ENCODE results near the gene ZDHHC18. TPM values are rescaled to one million over a fixed set of nuclear protein-coding genes. Genes with fewer than 3 reads are reported as not detected.

The ZDHHC18 gene
- total RNA-seq, 2 experiments from 2014 or later = 18.2 to 19.5 TPM

DNA sequence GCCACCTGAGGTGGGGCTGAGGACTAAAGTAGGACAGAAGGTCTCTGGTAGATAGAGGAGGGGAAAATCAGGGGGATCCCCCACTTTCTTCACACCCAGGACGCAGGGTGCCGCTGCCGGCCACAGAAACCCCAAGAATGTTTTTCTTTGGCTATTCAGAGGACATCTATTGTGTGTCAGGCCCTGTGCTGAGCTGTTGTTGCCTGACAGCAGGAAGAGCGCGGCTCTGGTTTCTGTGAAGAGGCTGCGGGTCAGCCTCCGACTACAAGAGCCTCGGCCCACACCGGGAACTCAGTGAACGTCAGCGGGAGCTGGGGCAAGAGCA is 39.1 kb upstream of the ZDHHC18 start:
- H3K27ac ChIP-seq (ENCODE audit: low read depth, low read length, poor library complexity, severe bottlenecking) = peak overlapping the region; percentile 91
- H3K4me1 ChIP-seq (ENCODE audit: insufficient read depth, low read length, poor library complexity, severe bottlenecking) = peaks cover 59% of the 10 kb centered on the region
- TF ChIP-seq, protein P1, sequence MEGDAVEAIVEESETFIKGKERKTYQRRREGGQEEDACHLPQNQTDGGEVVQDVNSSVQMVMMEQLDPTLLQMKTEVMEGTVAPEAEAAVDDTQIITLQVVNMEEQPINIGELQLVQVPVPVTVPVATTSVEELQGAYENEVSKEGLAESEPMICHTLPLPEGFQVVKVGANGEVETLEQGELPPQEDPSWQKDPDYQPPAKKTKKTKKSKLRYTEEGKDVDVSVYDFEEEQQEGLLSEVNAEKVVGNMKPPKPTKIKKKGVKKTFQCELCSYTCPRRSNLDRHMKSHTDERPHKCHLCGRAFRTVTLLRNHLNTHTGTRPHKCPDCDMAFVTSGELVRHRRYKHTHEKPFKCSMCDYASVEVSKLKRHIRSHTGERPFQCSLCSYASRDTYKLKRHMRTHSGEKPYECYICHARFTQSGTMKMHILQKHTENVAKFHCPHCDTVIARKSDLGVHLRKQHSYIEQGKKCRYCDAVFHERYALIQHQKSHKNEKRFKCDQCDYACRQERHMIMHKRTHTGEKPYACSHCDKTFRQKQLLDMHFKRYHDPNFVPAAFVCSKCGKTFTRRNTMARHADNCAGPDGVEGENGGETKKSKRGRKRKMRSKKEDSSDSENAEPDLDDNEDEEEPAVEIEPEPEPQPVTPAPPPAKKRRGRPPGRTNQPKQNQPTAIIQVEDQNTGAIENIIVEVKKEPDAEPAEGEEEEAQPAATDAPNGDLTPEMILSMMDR (conservative IDR thresholded peaks at IDR 0.05; ENCODE audit: low read length) = no peak
- TF ChIP-seq EZH2phosphoT487 (IDR thresholded peaks at IDR 0.05; ENCODE audit: borderline replicate concordance, low read depth, low read length) = no peak
- intact Hi-C loops (cut with micrococcal nuclease; ENCODE audit: unreplicated experiment) = loop anchor here (1.0 kb wide), 2 partner anchors 43 to 95 kb away; no protein-coding TSS in a partner anchor
- no peaks in the 10 kb centered on the region for H3K9me2 ChIP-seq (ENCODE audit: insufficient read depth, low read length)
- ChIA-PET POLR2A (interaction anchor here (0.6 to 5.1 kb wide), 5 partner anchors 78 to 695 kb away, joined by 3 to 36 read pairs (median 5); no protein-coding TSS in a partner anchor), CTCF (ENCODE audit: unreplicated experiment) (interaction anchor here (1.4 to 1.6 kb wide), 3 partner anchors 24 to 184 kb away, joined by 4 to 5 read pairs (median 4); no protein-coding TSS in a partner anchor)
- DNase-seq (ENCODE audit: low spot score) = no peak
- H3K4me3 ChIP-seq (ENCODE audit: low read depth, low read length, poor library complexity, severe bottlenecking) = peak overlapping the region; percentile 75
- H2AFZ ChIP-seq (ENCODE audit: low read length) = peak overlapping the region; percentile 43; the same call in 1 of the 2 replicates
- no peaks in the 10 kb centered on the region for H3K9me3 ChIP-seq (ENCODE audit: low read length)
- no peaks in the 10 kb centered on the region for H3K79me2 ChIP-seq (ENCODE audit: insufficient read depth, low read depth, low read length)
- H3K4me2 ChIP-seq (ENCODE audit: low read length) = peak overlapping the region; percentile 84
- H4K20me1 ChIP-seq (ENCODE audit: insufficient read depth, low read length) = no peaks in the 10 kb centered on the region
- TSS peak; percentile 82 for BruUV-seq (replicated peaks)
- H3K36me3 ChIP-seq (ENCODE audit: insufficient read depth, low read length) = peaks cover 21% of the 10 kb centered on the region; the same call in 1 of the 2 replicates

DNA sequence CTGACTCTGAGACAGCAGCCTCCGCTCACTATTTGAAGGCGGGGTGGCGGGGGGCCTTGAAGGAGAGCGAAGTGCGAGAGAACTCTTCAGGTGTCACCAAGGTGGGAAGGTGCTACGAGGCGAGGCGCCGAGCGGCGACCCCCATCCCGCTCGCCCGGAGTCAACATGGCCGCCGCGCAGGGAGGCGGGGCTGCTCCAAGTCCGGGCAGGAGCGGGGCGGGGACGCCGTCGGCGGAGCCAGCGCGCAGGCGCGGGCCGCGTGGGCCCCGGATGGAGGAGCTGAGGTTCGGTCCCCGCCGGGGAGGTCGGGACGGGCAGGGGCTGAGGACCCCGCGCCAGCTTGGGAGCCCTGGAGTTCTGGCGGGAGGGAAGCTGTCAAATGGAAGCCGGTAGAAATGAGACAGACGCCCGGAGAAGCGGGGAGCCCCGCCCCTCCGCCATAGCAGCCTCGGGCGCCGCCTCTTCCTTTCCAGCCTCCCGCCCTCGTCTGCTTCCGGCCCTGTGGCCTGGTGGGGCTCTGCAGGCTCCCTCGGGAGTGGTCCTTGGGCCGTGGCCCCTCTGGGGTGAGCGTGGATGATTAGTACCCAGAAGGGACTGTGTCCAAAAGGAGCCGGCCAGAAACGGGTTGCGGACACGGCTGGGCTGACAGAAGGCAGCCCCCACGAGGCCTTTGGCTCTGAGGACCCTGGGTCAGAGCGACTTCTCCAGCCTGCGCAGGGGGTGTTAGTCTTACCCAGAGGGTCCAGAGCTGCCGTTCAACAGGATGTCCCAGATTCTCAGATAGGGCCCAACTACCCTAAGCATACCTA is 38.6 kb upstream of the ZDHHC18 start, which contains the start of gene PIGV:
PIGV (plus strand) TSS at position 245 of the 809 bp plus-strand sequence. CDS start 2,866 bp downstream, outside the sequence.
- CTCF ChIA-PET (ENCODE audit: unreplicated experiment) = interaction anchor here (0.9 to 2.2 kb wide), 12 partner anchors 12 to 246 kb away, joined by 3 to 13 read pairs (median 4); no protein-coding TSS in a partner anchor
- H3K4me3 ChIP-seq (ENCODE audit: low read depth, low read length, poor library complexity, severe bottlenecking) = peak within 1 kb of the TSS; percentile 75

More for the DNA sequence above, 38.6 kb upstream of the ZDHHC18 start, which contains the start of gene PIGV:
- BruUV-seq (replicated peaks) = TSS peak; percentile 42
- H3K36me3 ChIP-seq (ENCODE audit: insufficient read depth, low read length) = peaks cover 16% of the 10 kb centered on the region; the same call in 1 of the 2 replicates
- TF ChIP-seq EZH2phosphoT487 (IDR thresholded peaks at IDR 0.05; ENCODE audit: borderline replicate concordance, low read depth, low read length) = no peak
- TF ChIP-seq, protein P1 (conservative IDR thresholded peaks at IDR 0.05; ENCODE audit: low read length) = no peak
- peak; percentile 90 for DNase-seq (ENCODE audit: low spot score)
- H3K27ac ChIP-seq (ENCODE audit: low read depth, low read length, poor library complexity, severe bottlenecking) = peak within 1 kb of the TSS; percentile 91
- H2AFZ ChIP-seq (ENCODE audit: low read length) = peak within 1 kb of the TSS; percentile 43; the same call in 1 of the 2 replicates
- no peaks in the 10 kb centered on the region for H4K20me1 ChIP-seq (ENCODE audit: insufficient read depth, low read length)
- no peaks in the 10 kb centered on the region for H3K9me3 ChIP-seq (ENCODE audit: low read length)
- no peaks in the 10 kb centered on the region for H3K9me2 ChIP-seq (ENCODE audit: insufficient read depth, low read length)
- H3K4me1 ChIP-seq (ENCODE audit: insufficient read depth, low read length, poor library complexity, severe bottlenecking) = peaks cover 59% of the 10 kb centered on the region
- intact Hi-C loops (cut with micrococcal nuclease; ENCODE audit: unreplicated experiment) = loop anchor here (1.0 to 2.0 kb wide), 5 partner anchors 44 to 287 kb away; no protein-coding TSS in a partner anchor
- H3K4me2 ChIP-seq (ENCODE audit: low read length) = peak within 1 kb of the TSS; percentile 84
- POLR2A ChIA-PET = interaction anchor here (0.5 to 5.1 kb wide), 10 partner anchors 9 to 694 kb away, joined by 3 to 36 read pairs (median 4); no protein-coding TSS in a partner anchor
- no peaks in the 10 kb centered on the region for H3K79me2 ChIP-seq (ENCODE audit: insufficient read depth, low read depth, low read length)

All from OCI-LY7 (cell line).